GM18909 (cell line): ENCODE data around the gene RRP36.
"Not testable (repeated sequence)": the region's sequence is repeated elsewhere in the genome, so short reads cannot be mapped to it uniquely, and the experiment has no call there.

Source experiments
- ATAC-seq: cut with Tn5 transposase; IDR thresholded peaks from one replicate; pipeline ENCODE4 v1.9.1; 2021; ENCODE audit warnings: mild to moderate bottlenecking; ENCODE audit not compliant: unreplicated experiment, poor library complexity

RRP36 gene

GRCh38 chr6:43035495-43036194, 14.2 kb downstream of the RRP36 start:
- no peak for ATAC-seq

GRCh38 chr6:43036712-43037111, 15.3 kb downstream of the RRP36 start:
- ATAC-seq = no peak

GRCh38 chr6:43037197-43037596, 15.8 kb downstream of the RRP36 start:
- no peak for ATAC-seq

- no peak for ATAC-seq
These were observed 16.3 kb downstream of the RRP36 start for GRCh38 chr6:43037706-43038105.

GRCh38 chr6:43038727-43039126, 17.3 kb downstream of the RRP36 start:
- ATAC-seq = no peak

GRCh38 chr6:43040542-43041257, 19.3 kb downstream of the RRP36 start:
- ATAC-seq = no peak

- not testable (repeated sequence) for ATAC-seq
These were observed 20.1 kb downstream of the RRP36 start for GRCh38 chr6:43041475-43041874.

- ATAC-seq = no peak
These were observed 21.9 kb downstream of the RRP36 start for GRCh38 chr6:43043310-43043709.

- ATAC-seq = no peak
These were observed 24.0 kb downstream of the RRP36 start for GRCh38 chr6:43045371-43045930.

- no peak for ATAC-seq
These were observed 26.6 kb downstream of the RRP36 start for GRCh38 chr6:43047998-43048397.

GRCh38 chr6:43050981-43051380, 29.6 kb downstream of the RRP36 start:
- ATAC-seq = no peak

GRCh38 chr6:43052225-43052841, 30.9 kb downstream of the RRP36 start:
- no peak for ATAC-seq

GRCh38 chr6:43052842-43053544, 31.6 kb downstream of the RRP36 start:
- peak; percentile 19 for ATAC-seq

GRCh38 chr6:43053545-43054205, 32.3 kb downstream of the RRP36 start, which contains the start of gene CUL7:
Gene CUL7 (minus strand): TSS chr6:43053851. CDS start chr6:43052788, 1,063 bp downstream.
- ATAC-seq = peak; percentile 86

- no peak for ATAC-seq
These were observed 33.0 kb downstream of the RRP36 start for GRCh38 chr6:43054206-43054943.

GRCh38 chr6:43055966-43056365, 34.5 kb downstream of the RRP36 start:
- no peak for ATAC-seq

GRCh38 chr6:43058531-43058930, 37.1 kb downstream of the RRP36 start:
- ATAC-seq = no peak

GRCh38 chr6:43059168-43060033, 38.0 kb downstream of the RRP36 start, which contains the start of the genes KLC4 and MRPL2:
Gene KLC4 (plus strand): TSS chr6:43059631. CDS start chr6:43061336, 1,705 bp downstream.
Gene MRPL2 (minus strand): TSS chr6:43059434. CDS start chr6:43059381, 53 bp downstream.
- ATAC-seq = peak; percentile 83
